Lung (tissue), 12 donors: ENCODE data around the gene TERC. TPM values are rescaled to one million over a fixed set of nuclear protein-coding genes. Genes with fewer than 3 reads are reported as not detected.
"Not testable (repeated sequence)": the region's sequence is repeated elsewhere in the genome, so short reads cannot be mapped to it uniquely, and the experiment has no call there.

Experiments
- ATAC-seq: fragments of 200-7000 bp; cut with Tn5 transposase; one replicate; pipeline ENCODE4 v1.9.1; 2020; ENCODE audit warnings: moderate number of reproducible peaks; ENCODE audit not compliant: insufficient read depth, low FRiP score
- DNase-seq, 3 donors: peaks; one replicate each; pipeline ENCODE4 v3.0.0-alpha.2; 2013 to 2017
- H3K27ac ChIP-seq, 2 donors: one replicate each; pipeline ENCODE4 v1.5.1; 2013; ENCODE audit warnings: mild to moderate bottlenecking in 2 of 2, moderate library complexity in 2 of 2, control low read depth in 1 of 2, inconsistent platforms in 1 of 2, low read depth in 1 of 2, low read length in 1 of 2
- H3K27me3 ChIP-seq, 3 donors: one replicate each; pipeline ENCODE4 v1.5.1; 2013; ENCODE audit warnings: low read length in 2 of 3; ENCODE audit not compliant: control insufficient read depth in 3 of 3, insufficient read depth in 3 of 3
- H3K36me3 ChIP-seq, 4 donors: one replicate each; pipeline ENCODE4 v1.5.1; 2013; ENCODE audit warnings: low read length in 4 of 4, mild to moderate bottlenecking in 1 of 4, moderate library complexity in 1 of 4; ENCODE audit not compliant: control insufficient read depth in 4 of 4, insufficient read depth in 4 of 4
- H3K4me1 ChIP-seq, 5 donors: one replicate each; pipeline ENCODE4 v1.5.1; 2013; ENCODE audit warnings: low read length in 5 of 5, mild to moderate bottlenecking in 2 of 5, moderate library complexity in 1 of 5; ENCODE audit not compliant: control insufficient read depth in 5 of 5, insufficient read depth in 5 of 5
- H3K4me3 ChIP-seq: one replicate; pipeline ENCODE4 v1.5.1; 2013; ENCODE audit warnings: mild to moderate bottlenecking, control low read depth, moderate library complexity
- H3K9ac ChIP-seq, 2 donors: one replicate each; pipeline ENCODE4 v1.5.1; 2013; ENCODE audit warnings: low read length in 2 of 2, control low read depth in 1 of 2; ENCODE audit not compliant: insufficient read depth in 1 of 2
- H3K9me3 ChIP-seq, 4 donors: one replicate each; pipeline ENCODE4 v1.5.1; 2013; ENCODE audit warnings: low read length in 3 of 4, mild to moderate bottlenecking in 1 of 4, moderate library complexity in 1 of 4; ENCODE audit not compliant: control insufficient read depth in 4 of 4, insufficient read depth in 3 of 4
- CTCF ChIP-seq: IDR thresholded peaks from 2 replicates; pipeline ENCODE4 v1.5.1; 2012; ENCODE audit warnings: mild to moderate bottlenecking; ENCODE audit errors: control extremely low read depth, extremely low read depth
- WGBS, 2 donors: extraction: QIAGEN DNeasy Blood & Tissue Kit; methylation state at CpG; one replicate each; pipeline ENCODE4 v1.1.7; 2013; 5-methylcytosine and 5-hydroxymethylcytosine counted together
- polyA plus RNA-seq, 2 donors: library from polyadenylated mRNA; stranded (reverse); fragments of 200-250 nt; gene quantifications; one replicate each; pipeline ENCODE4 v1.2.1, GENCODE V29; 2013
- total RNA-seq, 2 donors: library from RNA; depleted of rRNA in 1 of 2; stranded (reverse); fragments of >200 nt in 1 of 2; gene quantifications; one replicate each; pipeline ENCODE4 v1.2.1, GENCODE V29; 2014 to 2021
- donor health status: control.
- donor health status: control.
- donor health status: Bipolar disorder and iron deficiency.
- donor health status: healthy.
- donor health status: DM: yes; HTN: yes; CAD: no.

TERC gene
- total and polyA plus RNA-seq, 4 donors: 0.16 to 45.7 (median 12.4) TPM; not detected in 1

- Histone ChIP-seq H3K36me3 (no peaks in the 10 kb centered on the region), H3K9me3 (no peaks in the 10 kb centered on the region), H3K4me1 (peaks cover 0 to 4% (median 0%) of the 10 kb centered on the region in 5 donors), H3K27ac (no peak overlapping the region), H3K9ac (no peak overlapping the region), H3K27me3 (no peaks in the 10 kb centered on the region), H3K4me3 (no peak overlapping the region)
- DNase-seq (peak in 2 of 3 donors; percentile 66 to 73), ATAC-seq (no peak)
- TF ChIP-seq CTCF: no peak
- WGBS, 2 donors: 0% methylated on average over 1 of the region's 1 CpG
Measured at GRCh38 chr3:169744366-169745054, 20.4 kb downstream of the TERC start.

GRCh38 chr3:169739067-169739466 lies 25.8 kb downstream of the TERC start:
- no peak overlapping the region for H3K4me3 ChIP-seq
- 68 to 81% methylated on average over 2 of the region's 2 CpGs for WGBS, 2 donors
- H3K4me1 ChIP-seq: peaks cover 0 to 4% (median 0%) of the 10 kb centered on the region in 5 donors
- no peak overlapping the region for H3K27ac ChIP-seq
- H3K27me3 ChIP-seq: no peaks in the 10 kb centered on the region
- no peak for ATAC-seq
- peaks cover 0 to 4% (median 0%) of the 10 kb centered on the region in 4 donors for H3K9me3 ChIP-seq
- no peak for DNase-seq
- no peak for TF ChIP-seq CTCF
- H3K9ac ChIP-seq: no peak overlapping the region
- H3K36me3 ChIP-seq: no peaks in the 10 kb centered on the region

- peaks cover 0 to 13% (median 2%) of the 10 kb centered on the region in 4 donors for H3K9me3 ChIP-seq
- not testable (repeated sequence) for H3K27me3 ChIP-seq, H3K36me3 ChIP-seq, H3K4me1 ChIP-seq, H3K27ac ChIP-seq, ATAC-seq, DNase-seq, H3K9ac ChIP-seq, H3K4me3 ChIP-seq
Measured at GRCh38 chr3:169731857-169732256, 33.0 kb downstream of the TERC start.

- Histone ChIP-seq H3K4me1 (no peaks in the 10 kb centered on the region), H3K27ac (no peak overlapping the region), H3K9me3 (no peaks in the 10 kb centered on the region), H3K36me3 (no peaks in the 10 kb centered on the region), H3K4me3 (no peak overlapping the region), H3K9ac (no peak overlapping the region), H3K27me3 (no peaks in the 10 kb centered on the region)
- DNase-seq (no peak), ATAC-seq (no peak)
- no peak for TF ChIP-seq CTCF
Measured at GRCh38 chr3:169722724-169723123, 42.1 kb downstream of the TERC start.

- WGBS, 2 donors: 84 to 94% methylated on average over 2 to 3 of the region's 4 CpGs
- not testable (repeated sequence) for DNase-seq, H3K27ac ChIP-seq
Measured at GRCh38 chr3:169718415-169718814, 46.4 kb downstream of the TERC start.

More at GRCh38 chr3:169718415-169718814, 46.4 kb downstream of the TERC start:
- not testable (repeated sequence) for H3K27me3 ChIP-seq, H3K4me1 ChIP-seq, H3K36me3 ChIP-seq, H3K9me3 ChIP-seq, ATAC-seq, H3K4me3 ChIP-seq, H3K9ac ChIP-seq
